Adrenal gland (tissue), 12 donors: ENCODE measurements around the gene CDADC1. TPM values are rescaled to one million over a fixed set of nuclear protein-coding genes. Genes with fewer than 3 reads are reported as not detected.

Experiments used
- DNase-seq, 7 donors: peaks; one replicate each; pipeline ENCODE4 v3.0.0-alpha.2; 2019 to 2020
- H3K27ac ChIP-seq, 5 donors: fragments of 200-600 bp; sonication (generic) in 4 of 5; 1 replicate in 3 of 5; 2 replicates in 2 of 5; pipeline versions ENCODE4 v1.5.1 to v1.8.0; 2016 to 2020; ENCODE audit warnings: mild to moderate bottlenecking in 1 of 5
- H3K27me3 ChIP-seq: fragments of 200-600 bp; 2 replicates; pipeline ENCODE4 v1.8.0; 2021
- H3K36me3 ChIP-seq, 2 donors: fragments of 200-600 bp; replicated peaks in 1 of 2; 1 replicate in 1 of 2; 2 replicates in 1 of 2; pipeline versions ENCODE4 v1.5.1 to v1.8.0; 2018 to 2022
- H3K4me1 ChIP-seq, 2 donors: fragments of 200-600 bp; replicated peaks in 1 of 2; 1 replicate in 1 of 2; 2 replicates in 1 of 2; pipeline versions ENCODE4 v1.5.1 to v1.8.0; 2018 to 2021
- H3K4me3 ChIP-seq, 4 donors: fragments of 200-600 bp; sonication (generic) in 3 of 4; one replicate each; pipeline ENCODE4 v1.5.1; 2016 to 2018
- H3K9me3 ChIP-seq, 3 donors: fragments of 200-600 bp; sonication (generic) in 1 of 3; replicated peaks in 1 of 3; 1 replicate in 2 of 3; 2 replicates in 1 of 3; pipeline versions ENCODE4 v1.5.1 to v1.8.0; 2016 to 2021
- CTCF ChIP-seq, 6 experiments: fragments of 450-650 bp in 4 of 6; fragments of 200-600 bp in 2 of 6; sonication (generic) in 1 of 6; IDR thresholded peaks; 1 replicate in 5 of 6; 2 replicates in 1 of 6; pipeline versions ENCODE4 v1.5.1 to v1.8.0; 2016 to 2021; ENCODE audit warnings: antibody characterized with exemption in 6 of 6, mild to moderate bottlenecking in 2 of 6, moderate library complexity in 1 of 6
- POLR2A ChIP-seq, 2 donors: fragments of 450-650 bp; IDR thresholded peaks; one replicate each; pipeline ENCODE4 v1.6.1; 2017; ENCODE audit warnings: antibody characterized with exemption in 2 of 2, mild to moderate bottlenecking in 2 of 2, moderate library complexity in 1 of 2
- WGBS, 4 donors: extraction: QIAGEN DNeasy Blood & Tissue Kit in 2 of 4; methylation state at CpG; one replicate each; pipeline versions ENCODE4 v1.1.5 to v1.1.7; 2013 to 2017; 5-methylcytosine and 5-hydroxymethylcytosine counted together
- intact Hi-C, 2 donors: fragments of 100-400 bp; cut with DNase I; formaldehyde crosslinking; loops; one replicate each; pipeline versions ENCODE4 v1.14.1 to v1.15.0; 2022 to 2023
- polyA plus RNA-seq, 3 donors: library from polyadenylated mRNA; stranded (reverse); fragments of 200-250 nt in 2 of 3; fragments of 350-450 nt in 1 of 3; fragmentation: Illumina TruSeq in 1 of 3; extraction: RNeasy Lipid Tissue Mini Kit (QIAGEN cat#74804) in 1 of 3; gene quantifications; one replicate each; pipeline ENCODE4 v1.2.3, GENCODE V29; 2013 to 2014
- total RNA-seq, 9 donors: library from RNA; depleted of rRNA in 4 of 9; stranded (reverse); fragments of >200 nt in 4 of 9; fragments of 120-200 nt in 1 of 9; fragmentation: NEBNext Ultra II Directional in 1 of 9; extraction: Animal tissue kit (Norgen Biotek cat#: 25700) in 1 of 9; gene quantifications; one replicate each; pipeline versions ENCODE4 v1.1.0 to v1.2.4, GENCODE V29; 2013 to 2023
- donor health status: healthy with polysubstance abuse.
- donor health status: Bipolar disorder and iron deficiency.
- donor health status: DM: yes; HTN: yes; CAD: no.
- donor health status: DM: no; HTN: no; CAD: no.
- donor health status: DM: no; HTN: no; CAD: no.
- donor health status: DM: yes; HTN: yes; CAD: no.

The CDADC1 gene
- total and polyA plus RNA-seq, 12 donors, result 4.4 to 25.4 (median 15.1) TPM

- Histone ChIP-seq H3K36me3 (peaks cover 0 to 26% of the 10 kb centered on the region in 2 donors), H3K27ac (no peak overlapping the region), H3K9me3 (no peaks in the 10 kb centered on the region), H3K4me1 (peaks cover 0 to 9% of the 10 kb centered on the region in 2 donors), H3K27me3 (no peaks in the 10 kb centered on the region), H3K4me3 (no peak overlapping the region)
- no peak for DNase-seq
- intact Hi-C loops, result no loop called here
- no peak for TF ChIP-seq CTCF (IDR thresholded peaks at IDR 0.05)
- TF ChIP-seq POLR2A (IDR thresholded peaks at IDR 0.05), result no peak
- 52 to 94% (median 72%) methylated on average over 1 of the region's 1 CpG for WGBS, 4 donors
Observed at GRCh38 chr13:49210114-49210513, 37.6 kb upstream of the CDADC1 start.

GRCh38 chr13:49210669-49211068 lies 37.1 kb upstream of the CDADC1 start:
- no peak overlapping the region for H3K27ac ChIP-seq
- H3K9me3 ChIP-seq, result no peaks in the 10 kb centered on the region
- peaks cover 0 to 26% of the 10 kb centered on the region in 2 donors for H3K36me3 ChIP-seq
- 91 to 97% (median 94%) methylated on average over 5 of the region's 5 CpGs for WGBS, 4 donors
- intact Hi-C loops, result no loop called here
- no peak for DNase-seq
- TF ChIP-seq CTCF (IDR thresholded peaks at IDR 0.05) (no peak), POLR2A (IDR thresholded peaks at IDR 0.05) (no peak)
- no peak overlapping the region for H3K4me3 ChIP-seq
- peaks cover 0 to 10% of the 10 kb centered on the region in 2 donors for H3K4me1 ChIP-seq
- no peaks in the 10 kb centered on the region for H3K27me3 ChIP-seq

GRCh38 chr13:49213539-49213938 lies 34.2 kb upstream of the CDADC1 start:
- Histone ChIP-seq H3K4me1 (peaks cover 0 to 10% of the 10 kb centered on the region in 2 donors), H3K4me3 (no peak overlapping the region), H3K36me3 (peaks cover 0 to 5% of the 10 kb centered on the region in 2 donors), H3K27ac (no peak overlapping the region), H3K9me3 (no peaks in the 10 kb centered on the region), H3K27me3 (no peaks in the 10 kb centered on the region)
- TF ChIP-seq POLR2A (IDR thresholded peaks at IDR 0.05), result no peak
- intact Hi-C loops, result no loop called here
- WGBS, 4 donors, result 90 to 95% (median 91%) methylated on average over 1 of the region's 1 CpG
- no peak for DNase-seq

- intact Hi-C loops, result no loop called here
- no peak for DNase-seq
- H3K36me3 ChIP-seq, result no peaks in the 10 kb centered on the region
- H3K4me1 ChIP-seq, result peaks cover 0 to 10% of the 10 kb centered on the region in 2 donors
- 42 to 51% (median 47%) methylated on average over 6 of the region's 6 CpGs for WGBS, 4 donors
- H3K9me3 ChIP-seq, result no peaks in the 10 kb centered on the region
- H3K27me3 ChIP-seq, result peaks cover 3% of the 10 kb centered on the region
- no peak overlapping the region for H3K4me3 ChIP-seq
- H3K27ac ChIP-seq, result peak overlapping the region in 1 of 5 donors; percentile 46
- TF ChIP-seq POLR2A (IDR thresholded peaks at IDR 0.05), result no peak
Observed at GRCh38 chr13:49213997-49214916, 33.5 kb upstream of the CDADC1 start.

GRCh38 chr13:49214917-49215376 lies 32.8 kb upstream of the CDADC1 start:
- Histone ChIP-seq H3K36me3 (no peaks in the 10 kb centered on the region), H3K9me3 (no peaks in the 10 kb centered on the region), H3K27me3 (peaks cover 10% of the 10 kb centered on the region), H3K27ac (peak overlapping the region in 1 of 5 donors; percentile 46), H3K4me3 (no peak overlapping the region), H3K4me1 (peaks cover 0 to 10% of the 10 kb centered on the region in 2 donors)
- WGBS, 4 donors, result 27 to 33% (median 29%) methylated on average over 5 to 6 of the region's 6 CpGs
- TF ChIP-seq POLR2A (IDR thresholded peaks at IDR 0.05), result no peak
- peak in 1 of 6 experiments; percentile 9 for TF ChIP-seq CTCF (IDR thresholded peaks at IDR 0.05)
- peak in 6 of 7 donors; percentile 36 to 68 (median 53) for DNase-seq
- intact Hi-C loops, result no loop called here
